Body of pancreas (tissue), 4 donors: Measurements from ENCODE around the gene VASH1.

ENCODE experiments used
- CTCF ChIP-seq, 7 experiments: fragments of 450-650 bp in 4 of 7; fragments of 200-600 bp in 3 of 7; sonication (generic) in 3 of 7; IDR thresholded peaks; one replicate each; pipeline ENCODE4 v1.5.1; 2016 to 2019; ENCODE audit warnings: antibody characterized with exemption in 7 of 7
- POLR2A ChIP-seq, 3 donors: fragments of 450-650 bp; IDR thresholded peaks; one replicate each; pipeline ENCODE4 v1.6.1; 2016; ENCODE audit warnings: antibody characterized with exemption in 3 of 3, mild to moderate bottlenecking in 2 of 3

- no peak for TF ChIP-seq CTCF (IDR thresholded peaks at IDR 0.05)
- no peak for TF ChIP-seq POLR2A (IDR thresholded peaks at IDR 0.05)
Observed at GRCh38 chr14:76729953-76730505, 31.2 kb upstream of the VASH1 start.
